PC-3 (cell line): Measurements from ENCODE around the gene ACTL8. TPM values are rescaled to one million over a fixed set of nuclear protein-coding genes. Genes with fewer than 3 reads are reported as not detected.

Source experiments
- ATAC-seq: fragments of 200-7000 bp; cut with Tn5 transposase; 2 replicates; pipeline ENCODE4 v1.9.1; 2020; ENCODE audit warnings: mild to moderate bottlenecking, moderate library complexity
- BruUV-seq: library from RNA; stranded (reverse); fragments of 400-500 nt; replicated peaks from 2 replicates; lab custom pipeline; 2021; lab: Mats Ljungman, UMichigan
- CTCF ChIA-PET: fragments of 300-600 bp; sonication (Branson Sonifier 250); formaldehyde crosslinking; loops from one replicate; lab custom pipeline; 2022; ENCODE audit warnings: antibody characterized with exemption; lab: Charles Lee
- POLR2A ChIA-PET: fragments of 300-600 bp; sonication (Branson Sonifier 250); formaldehyde crosslinking; loops from one replicate; lab custom pipeline; 2022; ENCODE audit warnings: antibody characterized with exemption; ENCODE audit not compliant: unreplicated experiment; lab: Charles Lee
- DNase-seq: peaks from one replicate; pipeline ENCODE4 v3.0.0-alpha.2; 2015
- H2AFZ ChIP-seq: fragments of 300-600 bp; sonication (generic); 2 replicates; pipeline ENCODE4 v1.6.0; 2016; ENCODE audit warnings: antibody characterized with exemption, low read length
- H3F3A ChIP-seq: fragments of 300-600 bp; sonication (generic); one replicate; pipeline ENCODE4 v1.6.0; 2017; ENCODE audit warnings: antibody characterized with exemption, low read length, control low read depth, mild to moderate bottlenecking; ENCODE audit not compliant: unreplicated experiment
- H3K27ac ChIP-seq: fragments of 300-600 bp; sonication (generic); 2 replicates; pipeline ENCODE4 v1.5.1; 2016; ENCODE audit warnings: mild to moderate bottlenecking, low read length
- H3K27me3 ChIP-seq: fragments of 300-600 bp; sonication (generic); 2 replicates; pipeline ENCODE4 v1.6.1; 2016; ENCODE audit warnings: low read length, mixed read lengths
- H3K36me3 ChIP-seq: fragments of 300-600 bp; sonication (generic); 2 replicates; pipeline ENCODE4 v1.6.1; 2016; ENCODE audit warnings: low read depth, mixed run types, low read length, mixed read lengths
- H3K4me1 ChIP-seq: fragments of 300-600 bp; sonication (generic); 2 replicates; pipeline ENCODE4 v1.5.1; 2016; ENCODE audit warnings: low read length; ENCODE audit not compliant: insufficient read depth
- H3K4me2 ChIP-seq: fragments of 300-600 bp; sonication (generic); 2 replicates; pipeline ENCODE4 v1.6.0; 2016; ENCODE audit warnings: low read length
- H3K4me3 ChIP-seq: fragments of 300-600 bp; sonication (generic); 2 replicates; pipeline ENCODE4 v1.5.1; 2016; ENCODE audit warnings: mild to moderate bottlenecking, low read length, mixed read lengths
- H3K79me2 ChIP-seq: fragments of 300-600 bp; sonication (generic); 2 replicates; pipeline ENCODE4 v1.6.1; 2017; ENCODE audit warnings: low read length, mixed read lengths
- H3K9ac ChIP-seq: fragments of 300-600 bp; sonication (generic); 2 replicates; pipeline ENCODE4 v1.6.0; 2016; ENCODE audit warnings: mild to moderate bottlenecking, low read length
- H3K9me2 ChIP-seq: fragments of 300-600 bp; sonication (generic); replicated peaks from 2 replicates; pipeline ENCODE4 v1.6.1; 2016; ENCODE audit warnings: mixed run types, low read length, mixed read lengths
- H3K9me3 ChIP-seq: fragments of 300-600 bp; sonication (generic); 2 replicates; pipeline ENCODE4 v1.6.1; 2016; ENCODE audit warnings: low read length, mixed read lengths
- H4K20me1 ChIP-seq: fragments of 300-600 bp; sonication (generic); 2 replicates; pipeline ENCODE4 v1.6.1; 2016; ENCODE audit warnings: low read length, mixed read lengths
- EZH2 ChIP-seq: fragments of 300-600 bp; sonication (generic); IDR thresholded peaks from one replicate; pipeline ENCODE4 v1.6.1; 2017; ENCODE audit warnings: antibody characterized with exemption, mild to moderate bottlenecking, low read length; ENCODE audit not compliant: unreplicated experiment
- EZH2phosphoT487 ChIP-seq: fragments of 300-600 bp; sonication (generic); IDR thresholded peaks from 2 replicates; pipeline ENCODE4 v1.6.1; 2018; ENCODE audit warnings: mild to moderate bottlenecking, antibody characterized with exemption, low read length, borderline replicate concordance
- intact Hi-C: fragments of 100-400 bp; cut with micrococcal nuclease; formaldehyde crosslinking; loops from 2 replicates; pipeline ENCODE4 v1.9.0; 2023
- total RNA-seq: library from RNA; depleted of rRNA; stranded (reverse); fragments of >200 nt; gene quantifications from 2 replicates; pipeline ENCODE4 v1.2.3, GENCODE V29; 2014
- TF ChIP-seq, protein P1 (sequence below): fragments of 300-600 bp; sonication (generic); conservative IDR thresholded peaks from 2 replicates; pipeline ENCODE4 v1.5.1; 2017; ENCODE audit warnings: antibody characterized with exemption, low read depth, mild to moderate bottlenecking, low read length

ACTL8 gene
- total RNA-seq, 1 experiment from 2014 or later = not detected

DNA sequence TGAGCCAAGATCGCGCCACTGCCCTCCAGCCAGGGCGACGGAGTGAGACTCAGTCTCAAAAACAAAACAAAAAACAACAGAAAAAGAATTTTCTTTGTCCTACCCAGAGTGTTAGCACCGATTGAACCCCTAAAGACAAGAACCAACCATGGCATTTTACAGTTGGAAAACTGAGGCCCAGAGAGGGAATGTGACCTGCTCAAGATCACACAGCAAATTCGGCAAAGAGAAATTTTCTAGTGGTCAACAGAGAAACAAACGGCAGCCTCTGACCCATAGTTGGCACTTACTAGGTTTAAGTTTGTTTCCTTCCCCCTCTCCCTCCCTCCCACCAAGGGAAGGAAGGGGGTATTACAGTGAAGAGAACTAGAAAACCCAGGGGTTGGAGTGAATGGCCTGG lies 20.5 kb upstream of the ACTL8 start:
- no TSS peak for BruUV-seq
- H3K4me2 ChIP-seq = no peak overlapping the region
- no peaks in the 10 kb centered on the region for H3K9me3 ChIP-seq
- DNase-seq (no peak), ATAC-seq (no peak)
- TF ChIP-seq, protein P1, sequence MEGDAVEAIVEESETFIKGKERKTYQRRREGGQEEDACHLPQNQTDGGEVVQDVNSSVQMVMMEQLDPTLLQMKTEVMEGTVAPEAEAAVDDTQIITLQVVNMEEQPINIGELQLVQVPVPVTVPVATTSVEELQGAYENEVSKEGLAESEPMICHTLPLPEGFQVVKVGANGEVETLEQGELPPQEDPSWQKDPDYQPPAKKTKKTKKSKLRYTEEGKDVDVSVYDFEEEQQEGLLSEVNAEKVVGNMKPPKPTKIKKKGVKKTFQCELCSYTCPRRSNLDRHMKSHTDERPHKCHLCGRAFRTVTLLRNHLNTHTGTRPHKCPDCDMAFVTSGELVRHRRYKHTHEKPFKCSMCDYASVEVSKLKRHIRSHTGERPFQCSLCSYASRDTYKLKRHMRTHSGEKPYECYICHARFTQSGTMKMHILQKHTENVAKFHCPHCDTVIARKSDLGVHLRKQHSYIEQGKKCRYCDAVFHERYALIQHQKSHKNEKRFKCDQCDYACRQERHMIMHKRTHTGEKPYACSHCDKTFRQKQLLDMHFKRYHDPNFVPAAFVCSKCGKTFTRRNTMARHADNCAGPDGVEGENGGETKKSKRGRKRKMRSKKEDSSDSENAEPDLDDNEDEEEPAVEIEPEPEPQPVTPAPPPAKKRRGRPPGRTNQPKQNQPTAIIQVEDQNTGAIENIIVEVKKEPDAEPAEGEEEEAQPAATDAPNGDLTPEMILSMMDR = no peak
- no peak for TF ChIP-seq EZH2phosphoT487
- TF ChIP-seq EZH2 = no peak
- POLR2A ChIA-PET = no interaction called here
- no peaks in the 10 kb centered on the region for H3K9me2 ChIP-seq
- no peak overlapping the region for H3K4me3 ChIP-seq
- H3F3A ChIP-seq = no peaks in the 10 kb centered on the region
- H3K4me1 ChIP-seq = no peaks in the 10 kb centered on the region
- H3K27ac ChIP-seq = no peak overlapping the region
- intact Hi-C loops = no loop called here
- no peak overlapping the region for H3K9ac ChIP-seq
- no peaks in the 10 kb centered on the region; the same call in 1 of the 2 replicates for H3K27me3 ChIP-seq
- no peaks in the 10 kb centered on the region for H3K79me2 ChIP-seq
- CTCF ChIA-PET = no interaction called here
- H2AFZ ChIP-seq = no peak overlapping the region
- H3K36me3 ChIP-seq = no peaks in the 10 kb centered on the region
- no peaks in the 10 kb centered on the region for H4K20me1 ChIP-seq

- Histone ChIP-seq H3K79me2 (no peaks in the 10 kb centered on the region), H3K9ac (no peak overlapping the region), H3K27ac (no peak overlapping the region), H3K36me3 (no peaks in the 10 kb centered on the region), H3K4me3 (no peak overlapping the region), H3F3A (no peaks in the 10 kb centered on the region), H3K4me1 (no peaks in the 10 kb centered on the region), H3K9me2 (no peaks in the 10 kb centered on the region), H3K27me3 (no peaks in the 10 kb centered on the region; the same call in 1 of the 2 replicates), H2AFZ (no peak overlapping the region), H4K20me1 (no peaks in the 10 kb centered on the region), H3K9me3 (no peaks in the 10 kb centered on the region), H3K4me2 (no peak overlapping the region)
- ChIA-PET POLR2A (no interaction called here), CTCF (no interaction called here)
- ATAC-seq (no peak), DNase-seq (no peak)
- intact Hi-C loops = no loop called here
- no TSS peak for BruUV-seq
- TF ChIP-seq, protein P1 = no peak
- TF ChIP-seq EZH2phosphoT487 = no peak
- TF ChIP-seq EZH2 = no peak
Measured at GRCh38 chr1:17735348-17735747, 19.8 kb upstream of the ACTL8 start.

GRCh38 chr1:17735793-17736192 lies 19.3 kb upstream of the ACTL8 start:
- BruUV-seq = no TSS peak
- TF ChIP-seq EZH2phosphoT487 (no peak), EZH2 (no peak)
- TF ChIP-seq, protein P1 = no peak

More at GRCh38 chr1:17735793-17736192, 19.3 kb upstream of the ACTL8 start:
- no peaks in the 10 kb centered on the region for H4K20me1 ChIP-seq
- no peaks in the 10 kb centered on the region for H3K4me1 ChIP-seq
- H3K79me2 ChIP-seq = no peaks in the 10 kb centered on the region
- DNase-seq = no peak
- H3K27ac ChIP-seq = no peak overlapping the region
- no peak overlapping the region for H3K4me2 ChIP-seq
- no peaks in the 10 kb centered on the region for H3K36me3 ChIP-seq
- no peaks in the 10 kb centered on the region for H3K9me3 ChIP-seq
- no peaks in the 10 kb centered on the region for H3K27me3 ChIP-seq
- no peaks in the 10 kb centered on the region for H3F3A ChIP-seq
- ChIA-PET POLR2A (no interaction called here), CTCF (no interaction called here)
- no peak overlapping the region for H3K4me3 ChIP-seq
- H3K9me2 ChIP-seq = no peaks in the 10 kb centered on the region
- H3K9ac ChIP-seq = no peak overlapping the region
- H2AFZ ChIP-seq = no peak overlapping the region
- intact Hi-C loops = no loop called here
- ATAC-seq = no peak
